GM18861 (cell line): ENCODE results near the gene ANKEF1.
A peak's percentile ranks its signal among the peaks of the same experiment; 100 is the strongest.
"Not testable (repeated sequence)": the region's sequence is repeated elsewhere in the genome, so short reads cannot be mapped to it uniquely, and the experiment has no call there.

Experiments
- ATAC-seq: cut with Tn5 transposase; IDR thresholded peaks from one replicate; pipeline ENCODE4 v1.9.1; 2021; ENCODE audit not compliant: unreplicated experiment

The ANKEF1 gene

GRCh38 chr20:10032269-10032668 lies 2.5 kb upstream of the ANKEF1 start:
- ATAC-seq, result not testable (repeated sequence)

- no peak for ATAC-seq
Measured at GRCh38 chr20:10033905-10034650, 709 bp upstream of the ANKEF1 start.

- not testable (repeated sequence) for ATAC-seq
Measured at GRCh38 chr20:10036321-10036720, 1.5 kb downstream of the ANKEF1 start.

- no peak for ATAC-seq
Measured at GRCh38 chr20:10040070-10040975, 5.5 kb downstream of the ANKEF1 start.

GRCh38 chr20:10042086-10042485 lies 7.3 kb downstream of the ANKEF1 start:
- no peak for ATAC-seq

GRCh38 chr20:10047427-10047826 lies 12.6 kb downstream of the ANKEF1 start:
- no peak for ATAC-seq

GRCh38 chr20:10051185-10051584 lies 16.4 kb downstream of the ANKEF1 start:
- no peak for ATAC-seq

- ATAC-seq, result no peak
Measured at GRCh38 chr20:10059006-10059405, 24.2 kb downstream of the ANKEF1 start.

- ATAC-seq, result peak; percentile 90
Measured at GRCh38 chr20:10060226-10060625, 25.4 kb downstream of the ANKEF1 start.

GRCh38 chr20:10061641-10062040 lies 26.9 kb downstream of the ANKEF1 start:
- no peak for ATAC-seq

GRCh38 chr20:10063482-10063881 lies 28.7 kb downstream of the ANKEF1 start:
- ATAC-seq, result no peak

GRCh38 chr20:10064611-10065010 lies 29.8 kb downstream of the ANKEF1 start:
- ATAC-seq, result no peak

GRCh38 chr20:10065154-10065833 lies 30.5 kb downstream of the ANKEF1 start:
- ATAC-seq, result no peak

- no peak for ATAC-seq
Measured at GRCh38 chr20:10067321-10067720, 32.5 kb downstream of the ANKEF1 start.

GRCh38 chr20:10074513-10074912 lies 39.7 kb downstream of the ANKEF1 start:
- peak; percentile 69 for ATAC-seq

GRCh38 chr20:10075606-10076005 lies 40.8 kb downstream of the ANKEF1 start:
- no peak for ATAC-seq

GRCh38 chr20:10076126-10077080 lies 41.6 kb downstream of the ANKEF1 start:
- no peak for ATAC-seq

- ATAC-seq, result no peak
Measured at GRCh38 chr20:10077081-10077471, 42.3 kb downstream of the ANKEF1 start.

- ATAC-seq, result no peak
Measured at GRCh38 chr20:10077886-10078285, 43.1 kb downstream of the ANKEF1 start.

GRCh38 chr20:10078403-10078802 lies 43.6 kb downstream of the ANKEF1 start:
- ATAC-seq, result no peak
